ENCODE data around the gene MPO.

The MPO gene

GRCh38 chr17:58275417-58275816 lies 5.3 kb downstream of the MPO start:
- Histone ChIP-seq H3K27me3 (replicated peaks; ENCODE audit: control insufficient read depth, insufficient read depth, low read length) (no peaks in the 10 kb centered on the region; the same call in 1 of the 2 replicates), H3K4me3 (replicated peaks; ENCODE audit: low read depth, low read length) (no peak overlapping the region), H3K36me3 (ENCODE audit: control insufficient read depth, insufficient read depth, low read length) (no peaks in the 10 kb centered on the region)
- TF ChIP-seq, protein P1, sequence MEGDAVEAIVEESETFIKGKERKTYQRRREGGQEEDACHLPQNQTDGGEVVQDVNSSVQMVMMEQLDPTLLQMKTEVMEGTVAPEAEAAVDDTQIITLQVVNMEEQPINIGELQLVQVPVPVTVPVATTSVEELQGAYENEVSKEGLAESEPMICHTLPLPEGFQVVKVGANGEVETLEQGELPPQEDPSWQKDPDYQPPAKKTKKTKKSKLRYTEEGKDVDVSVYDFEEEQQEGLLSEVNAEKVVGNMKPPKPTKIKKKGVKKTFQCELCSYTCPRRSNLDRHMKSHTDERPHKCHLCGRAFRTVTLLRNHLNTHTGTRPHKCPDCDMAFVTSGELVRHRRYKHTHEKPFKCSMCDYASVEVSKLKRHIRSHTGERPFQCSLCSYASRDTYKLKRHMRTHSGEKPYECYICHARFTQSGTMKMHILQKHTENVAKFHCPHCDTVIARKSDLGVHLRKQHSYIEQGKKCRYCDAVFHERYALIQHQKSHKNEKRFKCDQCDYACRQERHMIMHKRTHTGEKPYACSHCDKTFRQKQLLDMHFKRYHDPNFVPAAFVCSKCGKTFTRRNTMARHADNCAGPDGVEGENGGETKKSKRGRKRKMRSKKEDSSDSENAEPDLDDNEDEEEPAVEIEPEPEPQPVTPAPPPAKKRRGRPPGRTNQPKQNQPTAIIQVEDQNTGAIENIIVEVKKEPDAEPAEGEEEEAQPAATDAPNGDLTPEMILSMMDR (IDR thresholded peaks at IDR 0.05; ENCODE audit: insufficient read depth, low read length, poor library complexity, severe bottlenecking), result no peak
- no peak for DNase-seq (ENCODE audit: extremely low read depth, insufficient read length)

DNA sequence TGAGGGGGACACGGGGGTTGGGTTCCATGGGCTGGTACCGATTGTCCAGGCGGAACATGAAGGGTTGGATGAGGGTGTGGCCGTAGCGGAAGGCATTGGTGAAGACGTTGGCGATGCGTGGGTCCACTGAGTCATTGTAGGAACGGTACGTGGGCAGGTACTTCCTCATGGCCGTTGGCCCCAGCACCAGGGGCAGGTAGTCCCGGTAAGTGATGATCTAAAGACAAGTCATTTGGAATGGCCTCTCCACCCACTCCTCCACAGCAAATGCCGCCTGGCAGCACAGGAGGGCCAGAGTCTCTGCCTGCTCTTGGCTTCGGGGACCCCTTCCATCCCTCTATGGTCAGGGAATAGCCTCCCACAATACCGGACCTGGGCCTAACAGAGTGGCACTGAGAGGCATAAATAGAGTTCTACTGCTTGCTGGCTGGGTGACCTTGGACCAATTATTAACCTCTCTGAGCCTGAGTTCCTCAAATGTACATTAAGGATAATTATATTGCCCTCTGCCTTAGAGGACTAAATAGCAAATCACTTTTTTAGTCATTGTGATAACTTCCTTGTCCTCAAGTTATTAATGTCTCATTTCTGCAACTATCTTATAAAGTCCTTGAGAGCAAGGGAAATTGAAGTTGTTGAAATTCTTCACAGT lies 7.2 kb downstream of the MPO start:
- Histone ChIP-seq H3K4me3 (replicated peaks; ENCODE audit: low read depth, low read length) (no peak overlapping the region), H3K27me3 (replicated peaks; ENCODE audit: control insufficient read depth, insufficient read depth, low read length) (no peaks in the 10 kb centered on the region; the same call in 1 of the 2 replicates), H3K36me3 (ENCODE audit: control insufficient read depth, insufficient read depth, low read length) (no peaks in the 10 kb centered on the region)
- TF ChIP-seq, protein P1 (IDR thresholded peaks at IDR 0.05; ENCODE audit: insufficient read depth, low read length, poor library complexity, severe bottlenecking), result no peak
- no peak for DNase-seq (ENCODE audit: extremely low read depth, insufficient read length)

DNA sequence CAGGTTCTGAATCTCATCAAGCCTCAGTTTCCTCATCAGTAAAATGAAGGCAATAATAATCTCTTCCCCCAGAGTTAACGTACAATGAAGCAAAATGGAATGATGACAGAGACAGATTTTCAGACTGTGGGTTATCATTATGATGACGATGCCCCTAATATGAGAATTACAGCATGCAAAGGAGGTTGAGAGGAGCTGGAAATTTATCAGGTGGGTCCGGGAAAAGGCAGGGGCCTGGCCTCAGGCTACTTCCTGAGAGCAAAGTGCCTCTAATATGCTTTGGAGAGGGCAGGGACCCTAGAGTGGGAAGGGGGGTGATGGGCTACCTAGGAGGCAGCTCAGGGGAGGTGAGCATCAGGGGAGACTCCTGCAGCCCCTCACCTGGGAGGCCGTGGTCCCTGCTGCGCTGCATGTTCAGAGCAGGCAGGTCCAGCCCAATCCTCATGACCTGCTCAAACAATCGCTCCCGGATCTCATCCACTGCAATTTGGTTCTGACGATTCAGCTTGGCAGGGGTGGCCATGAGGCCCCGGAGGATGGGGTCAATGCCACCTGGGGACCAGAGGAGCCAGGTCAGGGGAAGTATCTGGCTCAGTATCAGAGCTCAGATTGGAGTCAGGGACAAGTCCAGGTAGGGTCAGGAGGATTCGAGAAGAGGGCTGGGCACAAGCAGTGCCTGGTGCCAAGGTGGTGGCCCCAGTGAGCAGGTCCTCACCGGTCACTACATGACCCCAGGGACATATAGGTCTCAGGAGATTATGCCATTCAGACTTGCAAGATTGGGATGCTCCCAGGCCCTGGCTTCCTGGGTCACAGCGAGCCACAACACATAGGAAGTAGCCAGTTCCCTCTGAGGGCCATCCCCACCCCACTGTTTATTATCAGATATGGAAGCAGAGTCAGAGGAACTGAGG lies 8.1 kb downstream of the MPO start:
- TF ChIP-seq, protein P1 (IDR thresholded peaks at IDR 0.05; ENCODE audit: insufficient read depth, low read length, poor library complexity, severe bottlenecking), result no peak
- Histone ChIP-seq H3K36me3 (ENCODE audit: control insufficient read depth, insufficient read depth, low read length) (no peaks in the 10 kb centered on the region), H3K27me3 (replicated peaks; ENCODE audit: control insufficient read depth, insufficient read depth, low read length) (no peaks in the 10 kb centered on the region), H3K4me3 (replicated peaks; ENCODE audit: low read depth, low read length) (no peak overlapping the region)
- DNase-seq (ENCODE audit: extremely low read depth, insufficient read length), result no peak

GRCh38 chr17:58271216-58271931 lies 9.4 kb downstream of the MPO start:
- no peak for DNase-seq (ENCODE audit: extremely low read depth, insufficient read length)
- TF ChIP-seq, protein P1 (IDR thresholded peaks at IDR 0.05; ENCODE audit: insufficient read depth, low read length, poor library complexity, severe bottlenecking), result no peak
- Histone ChIP-seq H3K36me3 (ENCODE audit: control insufficient read depth, insufficient read depth, low read length) (no peaks in the 10 kb centered on the region), H3K27me3 (replicated peaks; ENCODE audit: control insufficient read depth, insufficient read depth, low read length) (no peaks in the 10 kb centered on the region), H3K4me3 (replicated peaks; ENCODE audit: low read depth, low read length) (no peak overlapping the region)

DNA sequence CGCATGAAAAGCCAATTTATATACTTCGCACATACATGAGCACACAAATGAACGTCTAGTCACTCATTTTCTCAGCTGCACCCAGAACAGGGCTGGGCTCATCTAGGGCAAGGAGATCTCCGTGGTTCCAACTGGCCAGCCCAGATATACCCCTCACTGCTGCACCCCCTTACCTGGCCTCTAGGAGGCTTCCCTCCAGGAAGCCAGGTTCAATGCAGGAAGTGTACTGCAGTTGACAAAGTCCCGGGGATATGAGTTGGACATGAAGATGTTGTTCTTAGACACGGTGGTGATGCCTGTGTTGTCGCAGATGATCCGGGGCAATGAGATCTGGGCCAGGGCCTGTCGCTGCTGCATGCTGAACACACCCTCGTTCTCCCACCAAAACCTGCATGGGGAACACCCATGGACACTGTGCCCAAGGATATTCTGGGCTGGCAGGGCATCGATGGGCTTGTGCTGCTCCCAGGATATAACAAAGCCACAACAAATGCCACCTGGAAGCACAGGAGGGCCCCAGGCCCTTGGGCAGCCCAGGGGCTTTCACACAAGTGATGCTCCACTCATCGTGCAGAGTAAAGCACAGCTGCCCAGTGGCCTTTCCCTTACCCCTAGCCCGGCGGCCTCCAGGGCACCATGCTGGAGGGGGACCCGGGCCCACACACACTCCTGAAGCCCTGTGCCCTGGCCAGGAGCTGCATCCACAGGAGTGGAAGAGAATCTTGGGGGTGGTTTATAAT lies 10.1 kb downstream of the MPO start:
- DNase-seq (ENCODE audit: extremely low read depth, insufficient read length), result no peak
- Histone ChIP-seq H3K27me3 (replicated peaks; ENCODE audit: control insufficient read depth, insufficient read depth, low read length) (peaks cover 2% of the 10 kb centered on the region; the same call in 1 of the 2 replicates), H3K36me3 (ENCODE audit: control insufficient read depth, insufficient read depth, low read length) (no peaks in the 10 kb centered on the region), H3K4me3 (replicated peaks; ENCODE audit: low read depth, low read length) (no peak overlapping the region)
- TF ChIP-seq, protein P1 (IDR thresholded peaks at IDR 0.05; ENCODE audit: insufficient read depth, low read length, poor library complexity, severe bottlenecking), result peak; percentile 40
